K562 (cell line): Measurements from ENCODE around the gene FGF5. TPM values are rescaled to one million over a fixed set of nuclear protein-coding genes. Genes with fewer than 3 reads are reported as not detected.

Source experiments
- ATAC-seq: fragments of 200-7000 bp; cut with Tn5 transposase; 3 replicates; pipeline ENCODE4 v1.9.1; 2020; ENCODE audit warnings: moderate library complexity
- BruUV-seq: library from RNA; stranded (reverse); fragments of 400-500 nt; replicated peaks from 2 replicates; lab custom pipeline; 2021; lab: Mats Ljungman, UMichigan
- CTCF ChIA-PET: fragments of 300-600 bp; formaldehyde crosslinking; extraction: SDS; loops from one replicate; lab custom pipeline; 2021; ENCODE audit warnings: low intra/inter-chr PET ratio; lab: Yijun Ruan, JAX
- POLR2A ChIA-PET: fragments of 300-600, 350-650 bp; sonication (Branson Sonifier 250); formaldehyde crosslinking; extraction: SDS; loops from one replicate; lab custom pipeline; 2021; ENCODE audit warnings: antibody characterized with exemption, inconsistent platforms; lab: Yijun Ruan, JAX
- DNase-seq, 4 experiments: peaks; one replicate each; pipeline versions ENCODE4 v3.0.0 to v3.0.0-alpha.2; 2011 to 2018; ENCODE audit warnings: low spot score in 3 of 4, mixed read lengths in 3 of 4; ENCODE audit errors: extremely low read depth in 1 of 4
- FAIRE-seq: peaks from 2 replicates; lab custom pipeline; 2011; peaks lifted over from hg19 to GRCh38; lab: Jason Lieb, UNC
- H2AFZ ChIP-seq: 2 replicates; pipeline ENCODE4 v1.6.0; 2011; ENCODE audit warnings: low read depth, low read length, control low read depth, inconsistent platforms
- H3K27ac ChIP-seq: fragments of 200-600 bp; 3 replicates; pipeline ENCODE4 v1.8.0; 2011; ENCODE audit warnings: low read depth, mild to moderate bottlenecking, control low read depth, inconsistent platforms, low read length, moderate library complexity, mixed read lengths; ENCODE audit errors: extremely low read depth
- H3K27me3 ChIP-seq, 2 experiments: fragments of 300-600 bp in 1 of 2; 2 replicates in 1 of 2; 3 replicates in 1 of 2; pipeline versions ENCODE4 v1.6.0 to v1.8.0; 2011; ENCODE audit warnings: inconsistent platforms in 2 of 2, low read length in 2 of 2, mild to moderate bottlenecking in 1 of 2, mixed read lengths in 1 of 2, moderate library complexity in 1 of 2; ENCODE audit not compliant: control insufficient read depth in 2 of 2, insufficient read depth in 2 of 2
- H3K36me3 ChIP-seq: fragments of 300-600 bp; 3 replicates; pipeline ENCODE4 v1.8.0; 2011; ENCODE audit warnings: mild to moderate bottlenecking, low read length, inconsistent platforms; ENCODE audit not compliant: control insufficient read depth, insufficient read depth
- H3K4me1 ChIP-seq, 2 experiments: fragments of 200-600 bp in 1 of 2; replicated peaks in 1 of 2; 2 replicates in 1 of 2; 3 replicates in 1 of 2; pipeline versions ENCODE4 v1.5.1 to v1.8.0; 2011; ENCODE audit warnings: inconsistent platforms in 2 of 2, low read length in 2 of 2, mild to moderate bottlenecking in 1 of 2, mixed read lengths in 1 of 2, moderate library complexity in 1 of 2; ENCODE audit not compliant: control insufficient read depth in 2 of 2, insufficient read depth in 2 of 2
- H3K4me2 ChIP-seq: 2 replicates; pipeline ENCODE4 v1.6.1; 2011; ENCODE audit warnings: low read length, control low read depth, inconsistent platforms, mixed read lengths; ENCODE audit not compliant: insufficient read depth
- H3K4me3 ChIP-seq: fragments of 200-600 bp; sonication (generic), shearing (Covaris generic); 2 replicates; pipeline ENCODE4 v1.5.1; 2016; ENCODE audit warnings: control low read depth, inconsistent platforms
- H3K79me2 ChIP-seq: fragments of 200-600 bp; 3 replicates; pipeline ENCODE4 v1.8.0; 2011; ENCODE audit warnings: low read length, inconsistent platforms; ENCODE audit not compliant: control insufficient read depth, insufficient read depth
- H3K9ac ChIP-seq, 2 experiments: 2 replicates each; pipeline versions ENCODE4 v1.6.0 to v1.6.1; 2011; ENCODE audit warnings: low read depth in 2 of 2, low read length in 2 of 2, control low read depth in 1 of 2, inconsistent platforms in 1 of 2, mild to moderate bottlenecking in 1 of 2, mixed read lengths in 1 of 2; ENCODE audit not compliant: insufficient read depth in 1 of 2
- H3K9me1 ChIP-seq: one replicate; pipeline ENCODE4 v1.6.0; 2011; ENCODE audit warnings: inconsistent platforms, mild to moderate bottlenecking, low read length, moderate library complexity; ENCODE audit not compliant: control insufficient read depth, insufficient read depth
- H3K9me3 ChIP-seq: replicated peaks from 2 replicates; pipeline ENCODE4 v1.5.1; 2011; ENCODE audit warnings: low read depth, low read length, inconsistent platforms; ENCODE audit not compliant: control insufficient read depth, insufficient read depth
- H4K20me1 ChIP-seq: replicated peaks from 2 replicates; pipeline ENCODE4 v1.6.1; 2011; ENCODE audit warnings: low read length, inconsistent platforms, mixed read lengths; ENCODE audit not compliant: control insufficient read depth, insufficient read depth
- LCOR ChIP-seq: sonication (generic); formaldehyde crosslinking; IDR thresholded peaks from 2 replicates; pipeline ENCODE4 v1.8.0; 2022; ENCODE audit warnings: mild to moderate bottlenecking, missing genetic modification reagents
- POLR2AphosphoS2 ChIP-seq: IDR thresholded peaks from 2 replicates; pipeline ENCODE4 v1.6.1; 2012; ENCODE audit warnings: low read length, improper control_type of control experiment
- SIN3B ChIP-seq: fragments of 450-650 bp; IDR thresholded peaks from 2 replicates; pipeline ENCODE4 v1.6.1; 2017; ENCODE audit warnings: low read depth, mild to moderate bottlenecking, moderate library complexity
- ZNF175 ChIP-seq: fragments of 200-800 bp; sonication (Bioruptor generic); IDR thresholded peaks from 2 replicates; pipeline ENCODE4 v1.6.1; 2016; ENCODE audit warnings: low read depth, mild to moderate bottlenecking, missing genetic modification characterization, missing compliant biosample characterization
- WGBS: fragments of 100-300 bp; shearing (Covaris generic); methylation state at CpG from one replicate; pipeline ENCODE4 v1.1.6; 2016; ENCODE audit warnings: low coverage, mixed read lengths; ENCODE audit not compliant: insufficient coverage; ENCODE audit errors: missing lambda C conversion rate; 5-methylcytosine and 5-hydroxymethylcytosine counted together
- in situ Hi-C: fragments of 300-500 bp; cut with MboI; formaldehyde crosslinking; loops from 4 replicates; pipeline ENCODE4 v1.15.0; 2018; ENCODE audit warnings: inconsistent platforms, mixed read lengths
- intact Hi-C: fragments of 100-400 bp; cut with micrococcal nuclease; formaldehyde crosslinking; loops from 2 replicates; pipeline ENCODE4 v1.14.2; 2022
- polyA plus RNA-seq, 8 experiments: library from polyadenylated mRNA; depleted of rRNA in 4 of 8; stranded (reverse) in 5 of 8; unstranded in 3 of 8; fragments of >200 nt; fragmentation: Nextera tagmentation in 2 of 8; fragmentation: Illumina TruSeq in 1 of 8; extraction: Ambion mirVana in 2 of 8; extraction: Trizol in 1 of 8; gene quantifications; 2 replicates each; pipeline versions ENCODE4 v1.2.1 to v1.2.3, GENCODE V29; 2011 to 2014; ENCODE audit warnings: inconsistent platforms in 1 of 8, missing spikeins in 1 of 8
- total RNA-seq, 7 experiments: library from RNA; depleted of rRNA in 6 of 7; stranded (reverse); fragments of >200 nt in 6 of 7; fragmentation: Illumina TruSeq in 2 of 7; extraction: Trizol in 2 of 7; gene quantifications; 2 replicates each; pipeline versions ENCODE4 v1.2.1 to v1.2.3, GENCODE V29; 2011 to 2021; ENCODE audit warnings: low replicate concordance in 1 of 7
- TF ChIP-seq, protein P1 (sequence below), 2 experiments: fragments of 450-650 bp in 1 of 2; sonication (generic) in 1 of 2; formaldehyde crosslinking in 1 of 2; IDR thresholded peaks in 1 of 2; conservative IDR thresholded peaks in 1 of 2; 2 replicates each; pipeline versions ENCODE4 v1.6.1 to v1.8.1; 2016 to 2023; ENCODE audit warnings: mild to moderate bottlenecking in 2 of 2, moderate library complexity in 2 of 2, inconsistent platforms in 1 of 2, missing genetic modification reagents in 1 of 2
- TF ChIP-seq, protein P2 (sequence below), 2 experiments: fragments of 250-450 bp in 1 of 2; fragments of 450-650 bp in 1 of 2; sonication (Bioruptor Pico) in 1 of 2; IDR thresholded peaks; 2 replicates each; pipeline versions ENCODE4 v1.6.1 to v1.8.0; 2016 to 2021; ENCODE audit warnings: mild to moderate bottlenecking in 2 of 2, moderate library complexity in 2 of 2, missing compliant biosample characterization in 1 of 2, missing genetic modification characterization in 1 of 2
- TF ChIP-seq, protein P3 (sequence below): sonication (generic); IDR thresholded peaks from 2 replicates; pipeline ENCODE4 v1.6.1; 2016

Gene FGF5
- total and polyA plus RNA-seq, 9 of the 15 experiments (the other 6 are each of a cell fraction or from before 2014, with no cell fraction given): 0.38 to 2.7 (median 1.1) TPM

DNA sequence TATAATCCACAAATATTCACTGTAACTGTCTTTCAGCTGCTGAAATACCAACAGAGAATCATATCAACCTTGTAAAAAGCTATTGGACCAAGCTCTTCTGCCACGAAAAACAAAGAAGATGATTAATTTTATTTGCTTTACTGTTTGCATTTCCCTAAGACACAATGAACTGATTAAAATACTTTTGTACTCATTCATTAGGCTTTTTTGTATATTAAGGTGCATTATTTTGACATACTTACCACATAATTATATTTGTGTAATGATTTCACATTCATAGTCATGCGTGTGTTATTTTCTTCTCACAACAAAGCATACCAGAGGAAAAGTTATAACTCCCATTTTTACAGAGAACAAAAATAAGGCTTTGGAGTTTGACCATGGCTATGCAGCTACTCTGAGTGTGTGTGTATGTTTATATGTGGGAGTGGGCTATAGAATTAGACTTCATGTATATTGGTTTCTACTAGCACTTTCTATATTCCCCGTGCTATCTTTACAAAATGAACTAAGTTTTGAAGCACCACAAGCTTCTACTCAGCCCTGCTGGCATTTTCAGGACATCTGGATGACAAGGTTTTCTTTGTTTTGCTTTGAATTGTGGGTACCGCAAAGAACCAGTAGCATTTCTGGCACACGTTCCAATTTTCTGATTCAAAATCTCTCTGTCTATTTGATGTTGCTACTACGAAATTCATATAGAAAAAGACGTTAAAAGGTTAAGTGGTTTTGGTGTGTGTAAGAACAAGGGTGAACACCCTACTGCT, 11.0 kb upstream of the FGF5 start:
- H3K9ac ChIP-seq: no peak overlapping the region
- no peaks in the 10 kb centered on the region for H3K27me3 ChIP-seq
- no peak overlapping the region for H3K4me2 ChIP-seq
- DNase-seq: no peak
- POLR2A ChIA-PET: interaction anchor here (0.8 to 1.2 kb wide), 2 partner anchors 10 to 572 kb away, joined by 3 to 4 read pairs; partner anchors contain the start of gene FGF5
- peak overlapping the region; percentile 77 for H2AFZ ChIP-seq
- no peaks in the 10 kb centered on the region for H3K36me3 ChIP-seq
- 28% methylated on average over 7 of the region's 7 CpGs for WGBS
- TF ChIP-seq ZNF175 (CRISPR knock-in tag) (no peak), SIN3B (no peak), LCOR (CRISPR knock-in tag) (no peak), POLR2AphosphoS2 (no peak)
- TF ChIP-seq, protein P1, sequence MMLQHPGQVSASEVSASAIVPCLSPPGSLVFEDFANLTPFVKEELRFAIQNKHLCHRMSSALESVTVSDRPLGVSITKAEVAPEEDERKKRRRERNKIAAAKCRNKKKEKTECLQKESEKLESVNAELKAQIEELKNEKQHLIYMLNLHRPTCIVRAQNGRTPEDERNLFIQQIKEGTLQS (IDR thresholded peaks at IDR 0.05): no peak
- TF ChIP-seq, protein P1 (CRISPR knock-in tag; conservative IDR thresholded peaks at IDR 0.05): no peak
- TF ChIP-seq, protein P2, sequence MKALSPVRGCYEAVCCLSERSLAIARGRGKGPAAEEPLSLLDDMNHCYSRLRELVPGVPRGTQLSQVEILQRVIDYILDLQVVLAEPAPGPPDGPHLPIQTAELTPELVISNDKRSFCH (CRISPR knock-in tag; IDR thresholded peaks at IDR 0.05): no peak
- TF ChIP-seq, protein P2 (tag; IDR thresholded peaks at IDR 0.05): no peak
- TF ChIP-seq, protein P3, sequence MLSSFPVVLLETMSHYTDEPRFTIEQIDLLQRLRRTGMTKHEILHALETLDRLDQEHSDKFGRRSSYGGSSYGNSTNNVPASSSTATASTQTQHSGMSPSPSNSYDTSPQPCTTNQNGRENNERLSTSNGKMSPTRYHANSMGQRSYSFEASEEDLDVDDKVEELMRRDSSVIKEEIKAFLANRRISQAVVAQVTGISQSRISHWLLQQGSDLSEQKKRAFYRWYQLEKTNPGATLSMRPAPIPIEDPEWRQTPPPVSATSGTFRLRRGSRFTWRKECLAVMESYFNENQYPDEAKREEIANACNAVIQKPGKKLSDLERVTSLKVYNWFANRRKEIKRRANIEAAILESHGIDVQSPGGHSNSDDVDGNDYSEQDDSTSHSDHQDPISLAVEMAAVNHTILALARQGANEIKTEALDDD: no peak
- no peak overlapping the region for H3K27ac ChIP-seq
- H3K4me3 ChIP-seq: no peak overlapping the region
- no peaks in the 10 kb centered on the region for H3K9me3 ChIP-seq
- in situ Hi-C loops (no loop called here), intact Hi-C loops (no loop called here)
- no TSS peak for BruUV-seq
- CTCF ChIA-PET: no interaction called here
- FAIRE-seq: no peak
- H3K4me1 ChIP-seq: peaks cover 0 to 32% of the 10 kb centered on the region in 2 experiments; a peak in 3 of 5 replicates
- H3K9me1 ChIP-seq: no peaks in the 10 kb centered on the region
- H4K20me1 ChIP-seq: no peaks in the 10 kb centered on the region
- no peaks in the 10 kb centered on the region for H3K79me2 ChIP-seq
- ATAC-seq: no peak
